Endothelial cell (in vitro differentiated cells): Measurements from ENCODE around the gene METTL23. TPM values are rescaled to one million over a fixed set of nuclear protein-coding genes. Genes with fewer than 3 reads are reported as not detected.

Source experiments
- DNase-seq: peaks from one replicate; pipeline ENCODE4 v3.0.0; 2021; ENCODE audit warnings: low spot score
- H3K27ac Mint-ChIP-seq: one replicate; pipeline ENCODE4 v1.8.0; 2021; ENCODE audit warnings: mixed read lengths, inconsistent platforms; ENCODE audit not compliant: unreplicated experiment
- H3K27me3 Mint-ChIP-seq: one replicate; pipeline ENCODE4 v1.8.0; 2021; ENCODE audit warnings: mild to moderate bottlenecking, moderate library complexity, mixed read lengths, inconsistent platforms; ENCODE audit not compliant: unreplicated experiment
- H3K36me3 Mint-ChIP-seq: one replicate; pipeline ENCODE4 v1.8.0; 2021; ENCODE audit warnings: mild to moderate bottlenecking, low read depth, mixed read lengths, inconsistent platforms; ENCODE audit not compliant: unreplicated experiment
- H3K4me1 Mint-ChIP-seq: one replicate; pipeline ENCODE4 v1.8.0; 2021; ENCODE audit warnings: mild to moderate bottlenecking, mixed read lengths, inconsistent platforms; ENCODE audit not compliant: unreplicated experiment
- H3K4me3 Mint-ChIP-seq: one replicate; pipeline ENCODE4 v1.8.0; 2021; ENCODE audit warnings: mild to moderate bottlenecking, mixed read lengths, inconsistent platforms; ENCODE audit not compliant: unreplicated experiment
- H3K9me3 Mint-ChIP-seq: one replicate; pipeline ENCODE4 v1.8.0; 2021; ENCODE audit warnings: mixed read lengths, inconsistent platforms; ENCODE audit not compliant: unreplicated experiment
- total RNA-seq: library from RNA; stranded (reverse); fragmentation: NEBNext Ultra II Directional; extraction: Animal tissue kit (Norgen Biotek cat#: 25700); gene quantifications from one replicate; pipeline ENCODE4 v1.2.1, GENCODE V29; 2021; ENCODE audit not compliant: unreplicated experiment
- TF ChIP-seq, protein P1 (sequence below): fragments of 200-600 bp; sonication (generic); IDR thresholded peaks from one replicate; pipeline ENCODE4 v1.5.0; 2021; ENCODE audit warnings: antibody characterized with exemption; ENCODE audit not compliant: unreplicated experiment

METTL23 gene
- total RNA-seq, 1 donor from 2014 or later = 30.5 TPM

DNA sequence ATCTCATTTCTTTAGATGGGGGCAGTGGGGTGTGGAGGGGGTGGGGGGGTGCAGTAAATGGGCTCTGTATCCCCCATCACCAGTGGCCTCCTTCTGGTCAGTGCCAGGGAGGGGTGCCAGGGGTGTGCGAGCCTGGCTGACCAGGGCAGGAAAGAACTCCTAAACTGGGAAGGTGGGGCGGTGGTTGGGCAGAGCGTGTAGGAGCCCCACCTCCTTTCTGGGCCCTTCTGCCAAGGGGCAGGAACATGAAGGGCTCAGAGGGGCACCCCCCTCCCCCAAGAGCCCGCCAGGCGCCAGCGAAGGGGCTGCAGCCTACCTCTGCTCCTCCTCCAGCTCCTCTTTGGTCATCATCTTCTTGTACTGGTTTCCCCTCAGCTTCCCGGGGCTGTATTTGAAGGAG lies 41.9 kb upstream of the METTL23 start:
- Mint-ChIP-seq H3K9me3 (no peaks in the 10 kb centered on the region), H3K27me3 (peaks cover 8% of the 10 kb centered on the region), H3K36me3 (peaks cover 9% of the 10 kb centered on the region), H3K4me1 (peaks cover 4% of the 10 kb centered on the region), H3K27ac (no peak overlapping the region), H3K4me3 (no peak overlapping the region)
- TF ChIP-seq, protein P1, sequence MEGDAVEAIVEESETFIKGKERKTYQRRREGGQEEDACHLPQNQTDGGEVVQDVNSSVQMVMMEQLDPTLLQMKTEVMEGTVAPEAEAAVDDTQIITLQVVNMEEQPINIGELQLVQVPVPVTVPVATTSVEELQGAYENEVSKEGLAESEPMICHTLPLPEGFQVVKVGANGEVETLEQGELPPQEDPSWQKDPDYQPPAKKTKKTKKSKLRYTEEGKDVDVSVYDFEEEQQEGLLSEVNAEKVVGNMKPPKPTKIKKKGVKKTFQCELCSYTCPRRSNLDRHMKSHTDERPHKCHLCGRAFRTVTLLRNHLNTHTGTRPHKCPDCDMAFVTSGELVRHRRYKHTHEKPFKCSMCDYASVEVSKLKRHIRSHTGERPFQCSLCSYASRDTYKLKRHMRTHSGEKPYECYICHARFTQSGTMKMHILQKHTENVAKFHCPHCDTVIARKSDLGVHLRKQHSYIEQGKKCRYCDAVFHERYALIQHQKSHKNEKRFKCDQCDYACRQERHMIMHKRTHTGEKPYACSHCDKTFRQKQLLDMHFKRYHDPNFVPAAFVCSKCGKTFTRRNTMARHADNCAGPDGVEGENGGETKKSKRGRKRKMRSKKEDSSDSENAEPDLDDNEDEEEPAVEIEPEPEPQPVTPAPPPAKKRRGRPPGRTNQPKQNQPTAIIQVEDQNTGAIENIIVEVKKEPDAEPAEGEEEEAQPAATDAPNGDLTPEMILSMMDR = no peak
- DNase-seq = no peak

GRCh38 chr17:76685366-76685765 lies 41.3 kb upstream of the METTL23 start:
- TF ChIP-seq, protein P1 = no peak
- H3K27me3 Mint-ChIP-seq = peaks cover 8% of the 10 kb centered on the region

GRCh38 chr17:76685846-76686245 lies 40.8 kb upstream of the METTL23 start:
- no peak overlapping the region for H3K4me3 Mint-ChIP-seq
- peaks cover 8% of the 10 kb centered on the region for H3K27me3 Mint-ChIP-seq
- peaks cover 9% of the 10 kb centered on the region for H3K36me3 Mint-ChIP-seq
- no peak overlapping the region for H3K27ac Mint-ChIP-seq
- TF ChIP-seq, protein P1 = no peak
- H3K4me1 Mint-ChIP-seq = peaks cover 4% of the 10 kb centered on the region
- no peak for DNase-seq
- no peaks in the 10 kb centered on the region for H3K9me3 Mint-ChIP-seq

More at GRCh38 chr17:76685366-76685765, 41.3 kb upstream of the METTL23 start:
- DNase-seq = no peak
- Mint-ChIP-seq H3K4me3 (no peak overlapping the region), H3K9me3 (no peaks in the 10 kb centered on the region), H3K36me3 (peaks cover 9% of the 10 kb centered on the region), H3K4me1 (peaks cover 4% of the 10 kb centered on the region), H3K27ac (no peak overlapping the region)

GRCh38 chr17:76686538-76687297 lies 39.9 kb upstream of the METTL23 start:
- H3K27ac Mint-ChIP-seq = no peak overlapping the region
- H3K36me3 Mint-ChIP-seq = peaks cover 4% of the 10 kb centered on the region

More at GRCh38 chr17:76686538-76687297, 39.9 kb upstream of the METTL23 start:
- H3K4me3 Mint-ChIP-seq = no peak overlapping the region
- peaks cover 4% of the 10 kb centered on the region for H3K4me1 Mint-ChIP-seq
- no peaks in the 10 kb centered on the region for H3K9me3 Mint-ChIP-seq
- H3K27me3 Mint-ChIP-seq = peaks cover 6% of the 10 kb centered on the region
- TF ChIP-seq, protein P1 = no peak
- DNase-seq = no peak
